Embryonic facial prominence (tissue), 1 donor: ENCODE results near the gene PRKG1.
"Not testable (repeated sequence)": the region's sequence is repeated elsewhere in the genome, so short reads cannot be mapped to it uniquely, and the experiment has no call there.

Source experiments
- DNase-seq: peaks from one replicate; pipeline ENCODE4 v3.0.0-alpha.2; 2016; ENCODE audit errors: extremely low spot score

The PRKG1 gene

DNA sequence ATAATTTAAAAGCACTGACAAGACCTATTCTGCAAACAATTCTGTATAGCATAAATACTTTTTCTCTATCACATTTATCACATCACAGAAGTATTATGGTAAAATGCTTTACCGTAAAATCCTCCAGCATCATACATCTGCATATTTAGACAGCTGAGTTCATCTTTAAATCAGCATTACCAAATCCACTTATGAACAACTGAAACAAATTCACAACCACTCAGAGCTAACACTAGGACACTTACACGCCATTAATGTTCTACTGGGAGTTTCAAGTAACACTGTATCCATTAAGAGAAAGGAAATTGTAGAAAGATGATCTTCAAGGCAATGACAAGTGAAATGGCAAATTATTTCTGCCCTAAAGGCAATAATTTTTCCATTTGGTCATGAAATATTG is 1134.1 kb downstream of the PRKG1 start:
- no peak for DNase-seq

DNA sequence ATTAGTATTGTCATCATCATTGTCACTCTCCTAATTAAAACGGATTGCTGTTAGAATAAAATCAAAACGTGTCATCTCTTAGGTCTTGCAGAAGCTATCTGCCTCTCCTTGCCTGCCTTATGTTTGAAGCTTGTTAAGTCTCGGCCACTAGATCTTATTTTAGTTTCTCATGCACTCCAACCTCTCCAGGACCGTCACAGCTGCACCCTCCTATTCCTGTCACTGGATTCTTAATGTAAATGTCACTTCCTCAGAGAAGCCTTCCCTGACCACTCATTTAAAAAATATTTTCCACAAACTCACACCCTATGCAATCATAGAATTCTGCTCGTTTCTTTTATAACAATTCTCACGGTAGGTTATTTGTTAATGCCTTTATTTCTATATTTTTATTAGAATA is 1135.9 kb downstream of the PRKG1 start:
- no peak for DNase-seq

DNA sequence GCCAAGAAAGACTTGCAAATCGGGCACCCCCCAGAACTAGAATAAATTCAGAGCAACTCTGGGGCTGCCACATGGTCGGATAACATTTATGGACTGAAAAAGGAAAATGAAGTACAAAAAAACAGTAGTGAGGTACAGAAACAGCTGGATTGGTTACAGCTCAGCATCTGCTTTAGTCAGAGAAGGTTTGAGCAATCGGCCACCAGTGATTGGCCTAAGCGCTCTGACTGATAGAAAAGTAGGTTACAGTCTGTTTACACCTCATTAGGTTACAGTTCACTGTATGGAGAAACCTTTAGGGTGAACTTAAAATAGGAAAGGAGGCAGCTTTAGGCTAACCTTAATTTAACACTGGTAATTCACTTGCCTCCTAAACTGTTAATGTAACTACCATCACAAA is 1137.8 kb downstream of the PRKG1 start:
- no peak for DNase-seq

DNA sequence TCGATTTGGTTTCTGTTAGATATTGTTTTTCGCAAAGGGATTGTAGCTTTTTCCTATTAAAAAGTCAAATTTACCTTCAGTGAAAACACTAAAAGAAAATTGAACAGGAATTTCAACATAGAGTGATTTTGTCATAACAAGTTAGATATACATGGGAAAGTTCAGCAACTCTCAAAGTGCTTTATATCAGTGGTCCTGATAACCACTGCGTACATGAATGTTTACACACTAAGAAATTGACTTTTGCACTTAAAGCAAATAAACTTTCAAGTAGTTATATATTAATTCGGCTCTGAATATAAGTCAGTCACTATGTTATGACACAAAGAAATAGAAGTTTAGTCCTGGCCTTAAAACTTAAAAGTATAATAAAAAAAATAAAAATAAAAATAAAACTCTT is 1138.5 kb downstream of the PRKG1 start:
- no peak for DNase-seq

DNA sequence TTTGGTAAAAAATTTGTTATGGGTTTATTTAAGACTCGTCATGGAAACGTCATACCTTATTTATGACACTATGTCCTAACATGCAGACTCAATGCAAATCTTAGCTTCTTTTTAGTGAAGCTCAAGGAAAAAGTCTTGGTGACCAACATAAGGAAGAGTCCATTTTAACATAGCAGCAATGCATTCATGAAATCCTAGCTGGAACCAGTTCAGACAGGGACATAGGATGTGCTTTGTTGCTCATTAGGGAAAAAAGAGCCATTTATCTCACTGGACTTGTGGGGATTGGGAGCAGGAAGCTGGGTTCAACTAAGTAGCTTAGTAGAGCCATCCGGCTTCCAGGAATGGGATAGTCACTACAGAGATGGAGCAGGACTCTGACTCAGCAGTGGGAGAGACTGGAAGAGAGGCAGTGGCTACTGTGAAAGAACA is 1139.0 kb downstream of the PRKG1 start:
- DNase-seq, result no peak

DNA sequence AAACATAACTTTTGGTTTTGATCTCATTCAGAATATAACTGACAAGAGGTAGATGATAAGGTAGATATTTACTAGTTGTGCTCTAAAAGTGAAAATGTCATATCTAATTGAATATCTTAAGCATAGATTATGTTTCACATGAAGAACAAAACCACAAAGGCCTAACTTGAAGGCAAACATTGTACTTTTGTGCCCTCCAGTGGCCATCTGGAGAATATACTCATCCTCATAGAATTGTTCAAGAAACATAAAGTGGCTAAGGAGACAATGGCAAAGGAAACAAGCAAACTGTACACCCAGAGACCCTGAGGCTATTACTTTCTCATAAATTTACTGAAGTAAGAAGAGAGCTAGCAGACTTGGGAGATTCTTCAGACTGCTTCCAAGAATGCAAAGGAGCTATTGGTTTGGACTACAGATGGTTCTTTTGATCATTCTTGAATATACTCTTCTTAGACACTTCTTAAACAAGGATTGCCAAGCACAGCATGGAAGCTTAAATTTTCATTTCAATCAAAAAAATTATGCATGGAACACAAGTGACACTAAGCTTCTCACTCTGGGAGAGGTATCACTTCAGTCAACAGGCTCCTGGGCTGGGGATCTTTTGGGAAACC is 1141.6 kb downstream of the PRKG1 start:
- DNase-seq, result peak; percentile 67

DNA sequence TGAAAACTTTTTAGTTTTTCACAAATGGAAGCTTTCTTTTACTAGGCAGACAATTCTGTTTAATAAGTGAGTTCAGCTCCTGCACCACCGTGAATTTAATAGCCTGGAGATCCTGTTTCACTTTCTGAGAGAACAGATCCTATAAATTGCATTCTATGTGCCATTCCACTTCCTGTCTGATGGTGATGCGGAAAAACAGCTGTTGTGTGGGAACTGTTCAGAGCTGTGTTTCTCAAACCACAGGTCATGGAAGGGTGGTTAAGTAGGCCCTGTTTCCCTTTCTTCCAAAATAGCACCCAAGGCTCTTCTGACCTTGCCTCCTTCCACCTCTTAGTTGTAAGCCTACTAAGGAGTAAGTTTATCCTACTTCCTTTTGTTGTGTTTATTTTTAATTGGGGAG is 1142.6 kb downstream of the PRKG1 start:
- peak; percentile 39 for DNase-seq

DNA sequence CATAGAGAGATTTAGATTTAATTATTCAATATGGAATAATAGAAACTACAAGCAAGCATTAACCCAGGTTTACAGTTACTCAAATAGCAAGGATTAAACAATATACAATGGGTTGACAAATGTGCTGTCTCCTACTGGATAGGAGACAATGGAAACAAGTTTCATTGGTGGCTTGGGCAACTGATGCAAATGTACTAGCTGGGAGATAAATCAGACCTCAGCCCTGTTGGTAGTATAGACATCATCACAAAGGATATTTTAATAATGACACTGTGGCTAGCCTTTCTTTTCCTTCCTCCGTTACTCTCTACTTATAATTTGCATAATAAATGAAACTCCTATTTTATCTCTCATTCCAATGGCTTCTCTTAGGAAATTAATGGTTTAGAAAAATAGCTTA is 1143.2 kb downstream of the PRKG1 start:
- DNase-seq, result no peak

DNA sequence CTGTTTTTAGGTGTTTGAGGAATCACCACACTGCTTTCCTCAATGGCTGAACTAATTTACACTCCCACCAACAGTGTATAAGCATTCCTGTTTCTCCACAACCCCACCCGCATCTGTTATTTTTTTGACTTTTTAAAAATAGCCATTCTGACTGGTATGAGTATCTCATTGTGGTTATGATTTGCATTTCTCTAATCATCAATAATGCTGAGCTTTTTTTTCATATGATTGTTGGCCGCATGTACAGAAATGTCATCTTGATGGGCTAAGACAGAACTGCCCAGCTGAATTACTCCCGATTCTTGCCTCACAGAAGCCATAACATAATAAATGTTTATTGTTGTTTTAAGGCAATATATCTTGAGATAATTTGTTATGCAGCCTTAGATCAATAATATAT is 1146.7 kb downstream of the PRKG1 start:
- DNase-seq, result no peak

DNA sequence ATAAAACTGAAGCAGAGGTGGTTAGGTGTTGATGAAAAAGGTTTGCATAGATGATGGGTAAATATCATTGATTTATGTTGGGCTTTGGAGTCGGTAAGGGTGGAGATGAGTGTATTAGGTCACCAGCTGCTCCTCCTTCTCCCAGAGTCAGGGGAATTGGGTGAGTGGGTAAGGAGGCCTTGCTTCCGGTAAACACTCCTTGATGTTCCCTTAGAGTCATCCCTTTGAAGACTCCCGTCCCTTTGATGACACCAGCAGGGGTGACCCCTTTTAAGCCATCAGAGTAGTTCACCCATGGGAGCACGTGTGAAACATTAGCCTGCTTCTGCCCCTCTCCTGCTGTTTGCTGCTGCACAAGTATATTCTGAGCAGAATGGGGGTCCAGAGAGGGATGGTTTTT is 1147.6 kb downstream of the PRKG1 start:
- no peak for DNase-seq

DNA sequence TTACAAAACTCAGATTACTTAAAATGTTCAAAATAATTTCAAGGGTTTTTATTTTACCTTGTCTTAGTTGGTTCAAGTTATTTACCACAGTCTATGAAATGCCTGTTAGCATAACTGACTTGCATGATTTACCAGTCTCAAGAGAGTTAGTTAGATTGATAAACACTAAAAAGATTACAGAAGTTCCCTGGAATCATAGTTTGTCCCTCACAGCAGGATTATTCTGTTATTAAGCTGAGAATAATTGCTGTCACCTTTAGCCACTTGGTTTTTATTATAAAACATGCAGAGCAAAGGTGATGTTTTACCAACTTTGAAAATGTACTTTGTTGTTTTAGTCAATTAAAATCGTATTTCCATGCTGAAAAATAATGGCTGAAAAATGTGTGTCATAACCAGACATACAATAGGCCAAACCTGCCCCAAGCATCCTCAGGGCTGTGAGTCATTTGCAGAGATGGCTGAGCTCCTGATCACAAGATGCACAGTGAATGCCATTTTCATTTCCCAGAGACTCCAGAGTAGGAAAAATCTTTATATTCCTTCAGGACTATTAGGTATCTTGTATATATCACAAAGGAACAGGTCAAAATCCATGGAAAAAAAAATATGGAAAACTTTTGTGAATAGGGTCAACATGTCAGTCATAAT is 1152.0 kb downstream of the PRKG1 start:
- no peak for DNase-seq

DNA sequence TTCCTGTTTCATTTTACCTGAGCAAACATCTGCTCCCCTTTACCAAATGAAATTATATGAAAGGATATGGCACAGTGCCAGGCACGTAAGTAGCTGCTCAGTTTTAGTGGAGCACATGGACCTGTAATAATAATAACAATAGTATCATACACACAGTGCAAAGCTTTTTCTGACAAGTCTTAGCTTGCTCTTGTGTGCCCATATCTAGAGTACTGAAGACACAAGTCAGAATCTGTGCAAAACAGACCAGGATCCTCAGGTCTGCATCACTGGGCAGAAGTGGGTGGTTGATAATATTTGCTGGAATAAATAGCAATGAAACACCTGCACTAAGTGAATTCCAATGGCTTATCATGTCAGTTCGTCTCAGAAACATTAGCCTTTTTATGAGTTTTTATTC is 1154.3 kb downstream of the PRKG1 start:
- DNase-seq, result no peak

DNA sequence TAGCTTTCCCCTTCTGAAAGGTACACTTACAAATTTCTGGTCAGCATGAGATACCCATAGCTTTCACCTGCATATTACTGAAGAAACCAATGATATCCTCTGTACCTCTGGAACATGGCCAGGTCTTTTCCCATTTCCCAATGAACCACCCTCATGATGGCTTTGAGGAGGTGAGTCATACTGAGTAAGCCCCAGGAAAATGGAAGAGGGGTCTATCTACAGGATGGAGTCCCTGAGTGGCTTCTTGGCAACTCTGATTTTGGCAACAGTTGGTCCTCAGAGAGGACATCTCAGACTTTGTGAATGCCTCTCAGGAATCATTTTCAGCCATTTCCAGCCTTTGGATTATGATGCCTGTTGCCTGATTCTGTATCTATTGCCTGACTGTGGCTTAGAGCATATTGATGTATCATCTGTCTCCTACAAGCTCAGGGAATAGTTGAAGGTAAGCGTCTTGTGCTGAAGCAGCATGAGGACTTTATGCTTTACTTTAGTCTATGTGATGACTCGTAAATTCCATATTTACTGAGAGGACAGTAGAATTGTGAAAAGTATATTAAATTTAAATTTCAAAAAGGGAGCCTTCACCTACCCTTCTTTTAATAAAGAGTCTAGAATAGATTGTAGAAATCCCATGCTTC is 1155.1 kb downstream of the PRKG1 start:
- DNase-seq, result no peak

DNA sequence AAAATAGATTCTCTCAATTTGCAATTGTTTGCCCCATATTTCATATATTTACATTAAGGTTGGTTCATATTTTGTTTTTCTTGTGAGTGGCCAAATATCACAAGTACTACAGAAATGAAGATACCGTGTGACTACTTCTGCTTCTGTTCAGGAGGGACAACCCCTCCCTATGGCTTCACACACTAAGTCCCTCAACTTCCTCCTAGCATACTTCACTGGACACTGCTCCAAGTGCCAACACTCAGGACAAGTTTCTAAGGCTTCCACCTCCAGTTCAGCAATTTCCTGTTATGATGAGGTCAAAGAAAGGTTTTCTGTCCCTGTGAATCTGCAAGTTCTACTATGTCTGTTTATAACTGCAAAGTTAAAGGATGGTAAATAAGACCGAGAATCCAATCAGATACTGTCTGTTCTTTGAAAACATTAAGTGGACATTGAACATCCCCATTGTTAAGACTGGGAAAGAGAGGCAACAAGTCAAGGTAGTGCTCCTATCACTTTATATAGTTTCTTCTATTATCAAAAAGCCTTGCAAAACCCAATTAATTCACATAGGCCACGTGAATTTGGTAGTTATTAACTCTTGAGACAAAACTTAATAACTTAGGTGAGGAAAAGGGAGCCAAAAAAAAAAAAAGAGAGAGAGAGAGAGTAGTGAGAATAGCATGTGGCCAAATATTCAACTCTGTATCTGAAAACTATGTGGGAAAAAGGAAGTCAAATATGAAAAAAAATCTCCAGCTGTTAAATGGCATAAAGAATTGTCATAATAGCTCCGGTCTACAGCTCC is 1158.5 kb downstream of the PRKG1 start:
- DNase-seq, result no peak

DNA sequence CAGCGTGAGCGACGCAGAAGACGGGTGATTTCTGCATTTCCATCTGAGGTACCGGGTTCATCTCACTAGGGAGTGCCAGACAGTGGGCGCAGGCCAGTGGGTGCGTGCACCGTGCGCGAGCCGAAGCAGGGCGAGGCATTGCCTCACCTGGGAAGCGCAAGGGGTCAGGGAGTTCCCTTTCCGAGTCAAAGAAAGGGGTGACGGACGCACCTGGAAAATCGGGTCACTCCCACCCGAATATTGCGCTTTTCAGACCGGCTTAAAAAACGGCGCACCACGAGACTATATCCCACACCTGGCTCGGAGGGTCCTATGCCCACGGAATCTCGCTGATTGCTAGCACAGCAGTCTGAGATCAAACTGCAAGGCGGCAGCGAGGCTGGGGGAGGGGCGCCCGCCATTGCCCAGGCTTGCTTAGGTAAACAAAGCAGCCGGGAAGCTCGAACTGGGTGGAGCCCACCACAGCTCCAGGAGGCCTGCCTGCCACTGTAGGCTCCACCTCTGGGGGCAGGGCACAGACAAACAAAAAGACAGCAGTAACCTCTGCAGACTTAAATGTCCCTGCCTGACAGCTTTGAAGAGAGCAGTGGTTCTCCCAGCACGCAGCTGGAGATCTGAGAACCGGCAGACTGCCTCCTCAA is 1159.2 kb downstream of the PRKG1 start:
- not testable (repeated sequence) for DNase-seq

DNA sequence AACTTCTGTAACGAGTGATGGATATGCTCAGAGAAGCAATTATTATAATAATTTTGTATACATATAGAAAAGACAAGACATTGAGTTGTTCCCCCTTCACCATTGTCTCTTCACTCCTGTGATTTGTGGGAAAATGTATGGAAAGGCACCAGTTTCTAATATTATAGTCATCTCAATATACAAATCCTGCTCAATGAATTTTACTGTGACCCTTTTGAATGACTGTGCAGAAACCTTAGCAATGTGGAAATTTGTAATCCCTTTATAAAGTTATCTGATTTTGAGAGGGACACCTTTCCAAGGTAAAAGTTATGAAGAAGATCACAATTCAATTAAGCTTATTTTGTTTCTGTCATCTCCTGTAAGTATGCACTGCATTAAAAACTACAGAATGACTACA is 1165.5 kb downstream of the PRKG1 start:
- DNase-seq, result no peak

DNA sequence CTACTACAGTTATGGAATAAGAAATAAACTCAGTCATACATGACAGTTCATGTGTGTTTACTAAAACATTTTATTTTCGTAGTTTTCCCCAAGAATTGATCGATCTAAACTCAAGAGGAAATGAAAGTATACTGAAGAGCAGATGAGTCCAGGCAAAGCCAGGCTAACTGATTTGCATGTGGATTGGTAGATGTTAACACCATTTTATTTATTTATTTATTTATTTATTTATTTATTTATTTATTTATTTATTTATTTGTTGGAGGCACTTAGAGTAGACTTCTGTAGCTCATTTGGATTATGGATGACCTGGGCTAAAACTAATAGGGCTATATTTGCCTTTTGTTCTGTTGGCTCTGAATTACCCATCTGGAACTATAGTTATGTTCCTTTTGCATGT is 1171.3 kb downstream of the PRKG1 start:
- DNase-seq, result no peak

DNA sequence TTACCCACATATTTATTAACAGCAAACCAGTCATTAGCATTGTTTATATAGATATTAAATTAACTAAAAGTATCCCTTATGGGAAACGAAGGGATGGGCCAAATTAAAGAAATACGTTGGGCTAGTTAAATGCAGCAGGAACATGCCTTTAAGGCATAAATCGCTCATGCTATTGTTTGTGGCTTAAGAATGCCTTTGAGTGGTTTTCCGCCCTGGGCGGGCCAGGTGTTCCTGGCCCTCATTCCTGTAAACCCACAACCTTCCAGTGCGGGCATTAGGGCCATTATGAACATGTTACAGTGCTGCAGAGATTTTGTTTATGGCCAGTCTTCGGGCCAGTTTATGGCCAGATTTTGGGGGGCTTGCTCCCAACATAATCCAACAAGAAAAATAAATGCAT is 1173.6 kb downstream of the PRKG1 start:
- DNase-seq, result not testable (repeated sequence)

DNA sequence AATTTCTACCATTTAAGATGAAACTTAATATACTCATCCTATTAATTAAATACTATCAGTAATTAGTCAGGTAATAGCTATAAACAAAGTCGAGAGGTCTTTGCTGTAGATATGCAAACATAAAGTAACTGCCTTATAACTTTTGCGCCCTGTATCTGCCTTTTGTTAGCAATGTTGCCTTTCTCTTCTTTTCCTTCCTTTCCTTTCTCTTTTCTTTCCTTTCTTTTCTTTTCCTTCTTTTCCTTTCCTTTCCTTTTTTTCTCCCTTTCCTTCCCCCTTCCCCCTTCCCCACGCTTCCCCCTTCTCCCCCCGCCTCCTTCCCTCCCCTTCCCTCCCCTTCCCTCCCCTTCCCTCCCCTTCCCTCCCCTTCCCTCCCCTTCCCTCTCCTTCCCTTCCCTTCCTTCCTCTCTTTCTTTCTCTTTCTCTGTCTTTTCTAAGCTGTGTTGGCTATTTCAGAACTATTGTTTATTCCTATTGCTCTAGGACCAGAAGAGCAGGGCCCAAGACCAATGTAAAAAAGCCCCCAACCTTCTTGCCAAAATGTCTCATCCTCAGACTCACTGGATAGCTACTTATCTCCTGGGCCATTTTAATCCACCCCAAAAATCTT is 1174.5 kb downstream of the PRKG1 start:
- DNase-seq, result no peak

DNA sequence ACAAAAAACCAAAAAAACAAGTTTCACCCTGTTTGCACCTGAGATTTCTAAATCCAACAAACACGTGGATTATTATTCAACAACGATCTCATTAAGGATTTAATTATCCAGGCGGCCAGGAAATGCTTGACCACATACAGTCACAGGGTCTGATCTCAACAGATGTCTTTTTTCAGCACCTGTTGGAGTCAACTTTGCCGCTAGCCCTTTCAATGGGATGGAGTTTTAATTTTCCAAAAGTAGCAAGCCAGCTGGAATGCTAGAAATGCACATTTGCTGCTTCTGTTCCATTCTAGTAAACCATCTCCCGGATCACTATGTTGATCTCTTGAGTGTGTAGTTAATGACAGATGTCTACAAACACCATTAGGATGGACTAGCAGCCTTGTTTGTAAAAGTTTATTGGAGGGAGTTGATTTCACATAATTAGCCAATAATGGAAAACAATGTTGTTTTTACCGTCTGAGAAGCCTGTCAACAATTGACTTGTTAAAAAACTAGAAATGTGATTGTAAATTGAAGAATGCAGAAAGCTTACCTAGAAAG is 1175.6 kb downstream of the PRKG1 start:
- DNase-seq, result no peak

DNA sequence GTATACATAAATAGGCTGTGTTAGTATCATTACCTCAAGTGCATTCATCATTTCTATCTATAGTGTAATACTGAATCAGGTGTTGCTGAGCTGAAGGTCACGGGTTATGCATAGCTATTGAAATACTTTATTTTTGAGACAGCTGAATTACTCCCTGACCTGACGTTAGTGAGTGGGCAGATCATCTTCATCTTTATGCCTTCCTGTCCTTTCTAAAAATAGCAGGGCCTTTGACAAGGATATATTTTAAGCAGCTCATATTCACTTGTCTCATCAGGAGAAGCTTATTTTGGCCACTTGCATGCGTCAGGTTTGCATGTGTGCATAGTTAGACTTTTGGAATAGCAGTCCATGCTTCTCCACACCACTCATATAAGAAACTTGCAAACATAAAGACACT is 1176.2 kb downstream of the PRKG1 start:
- no peak for DNase-seq
